Stimulated activated CD4-positive, alpha-beta T cell treated with anti-CD3 and anti-CD28 coated beads, Interleukin-1b, Interleukin-23, amount 100 ng/mL, for 1 hour (primary cell): ENCODE results near the gene RASGRP1.
A peak's percentile ranks its signal among the peaks of the same experiment; 100 is the strongest.

ENCODE experiments used
- DNase-seq, 2 donors: peaks; one replicate each; pipeline ENCODE4 v3.0.0-alpha.2; 2020; ENCODE audit warnings: low read depth in 2 of 2

RASGRP1 gene

DNA sequence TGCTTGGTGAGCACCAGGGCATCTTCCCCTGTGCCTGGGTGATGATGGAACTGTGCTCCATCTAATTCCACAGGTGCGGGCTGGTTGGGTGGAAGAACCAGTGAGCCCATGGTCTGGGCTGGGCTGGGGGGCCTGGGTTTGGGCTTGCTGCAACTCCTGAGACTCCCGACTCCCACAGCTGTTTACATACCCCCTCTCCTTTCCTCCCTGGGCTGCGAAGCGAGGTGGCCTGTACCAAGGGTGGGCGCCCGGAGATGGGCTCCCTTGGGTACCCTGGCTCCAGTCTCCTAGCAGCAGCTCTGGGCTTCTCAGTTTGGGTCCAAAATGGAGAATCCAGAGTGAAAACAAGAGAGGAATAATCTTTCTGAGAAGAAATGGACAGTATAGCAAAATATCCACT, 105.1 kb downstream of the RASGRP1 start:
- DNase-seq: no peak

DNA sequence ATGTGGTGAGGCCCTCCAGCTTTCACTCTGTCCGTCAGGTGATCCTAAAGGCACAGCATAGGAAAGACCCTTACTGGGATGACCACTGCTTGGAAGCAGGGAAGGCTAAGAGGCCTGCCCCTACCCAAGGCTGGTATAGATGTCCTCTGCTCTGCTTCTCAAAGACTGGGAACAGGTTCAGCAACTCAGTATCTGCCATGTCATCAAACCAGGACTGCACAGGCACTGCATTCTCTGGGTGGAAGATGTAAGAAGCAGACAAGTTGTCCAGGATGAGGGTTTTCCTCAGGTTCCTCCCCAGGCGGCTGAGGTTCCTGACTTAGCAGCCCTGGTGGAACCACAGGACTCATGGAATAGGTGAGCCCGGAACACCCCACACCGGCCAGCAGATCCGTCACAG, 106.0 kb downstream of the RASGRP1 start:
- no peak for DNase-seq

DNA sequence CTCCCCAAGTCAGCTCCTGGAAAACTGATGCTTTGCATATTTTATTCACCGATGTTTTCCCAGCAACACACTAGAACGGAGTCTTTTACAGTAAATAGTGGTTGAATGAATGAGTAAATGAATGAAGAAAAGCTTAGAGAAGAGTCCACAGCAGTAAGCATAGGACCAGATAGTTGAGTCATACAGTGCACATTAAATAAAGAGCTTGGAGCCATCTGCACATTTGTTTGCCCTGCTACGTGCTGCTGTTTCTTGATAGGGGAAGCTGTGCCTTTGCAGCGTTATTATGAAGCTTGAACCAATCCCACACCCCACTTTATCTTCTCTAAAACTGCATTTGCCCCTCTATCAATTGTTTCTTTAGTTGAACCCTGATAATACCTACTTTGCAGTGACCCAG, 109.5 kb downstream of the RASGRP1 start:
- DNase-seq: no peak

DNA sequence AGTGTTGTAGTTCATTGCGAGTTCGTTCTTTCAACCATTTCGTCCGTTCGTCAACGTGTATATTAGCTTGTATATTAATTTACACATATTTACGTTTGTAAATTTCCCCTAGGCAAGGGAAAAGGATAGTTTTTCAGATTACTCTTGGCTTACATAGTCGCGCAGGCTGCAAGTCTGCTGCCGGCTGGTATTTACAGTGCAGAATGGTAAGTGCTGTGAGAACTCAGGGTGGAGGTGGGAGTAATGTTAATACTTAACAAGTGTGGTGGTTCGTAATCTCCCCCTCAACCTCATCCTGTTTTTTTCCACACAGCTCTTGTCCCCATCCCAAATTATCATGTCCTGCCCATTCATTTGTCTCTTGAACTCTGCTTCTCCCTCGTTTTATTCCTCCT, 109.9 kb downstream of the RASGRP1 start:
- DNase-seq: no peak

DNA sequence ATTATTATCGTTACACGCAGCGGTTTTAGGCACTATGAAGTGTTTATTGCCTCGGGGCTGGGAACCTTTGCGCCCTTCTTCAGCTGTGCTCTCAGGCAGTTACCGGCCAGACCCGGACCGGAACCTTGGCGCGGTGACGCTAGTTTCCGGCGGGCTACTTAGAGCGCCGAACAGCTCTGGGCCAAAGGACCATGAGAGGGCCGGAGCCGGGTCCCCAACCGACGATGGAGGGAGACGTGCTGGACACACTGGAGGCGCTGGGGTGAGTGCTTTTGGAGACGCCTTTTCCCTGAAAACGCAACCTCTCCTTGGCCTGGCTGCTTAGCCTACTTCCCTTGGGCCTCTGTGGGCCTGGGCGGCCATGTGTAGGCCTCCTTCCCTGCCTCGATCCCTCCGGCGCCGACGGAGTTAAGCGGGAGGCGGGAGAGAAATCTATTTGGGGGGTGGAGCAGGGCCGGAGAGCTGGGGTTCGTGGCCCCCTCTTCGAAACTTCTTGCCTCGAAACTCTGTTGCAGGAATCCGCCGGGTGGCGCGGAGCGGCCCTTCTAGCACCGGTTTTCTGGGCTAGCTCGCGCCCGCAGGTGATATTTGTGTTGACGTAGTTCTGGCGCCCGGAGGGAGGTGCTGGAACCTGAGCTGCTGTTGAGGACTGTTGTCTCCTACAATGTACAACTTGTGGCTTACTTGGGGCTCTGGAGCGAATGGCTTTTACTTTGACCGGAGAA, 110.5 kb downstream of the RASGRP1 start, which contains the start of gene FAM98B:
Gene FAM98B, plus strand, starts transcription at position 157 of the 725 bp plus-strand sequence. Its CDS starts 35 bp downstream, at position 192.
- peak; percentile 60 to 89 for DNase-seq

DNA sequence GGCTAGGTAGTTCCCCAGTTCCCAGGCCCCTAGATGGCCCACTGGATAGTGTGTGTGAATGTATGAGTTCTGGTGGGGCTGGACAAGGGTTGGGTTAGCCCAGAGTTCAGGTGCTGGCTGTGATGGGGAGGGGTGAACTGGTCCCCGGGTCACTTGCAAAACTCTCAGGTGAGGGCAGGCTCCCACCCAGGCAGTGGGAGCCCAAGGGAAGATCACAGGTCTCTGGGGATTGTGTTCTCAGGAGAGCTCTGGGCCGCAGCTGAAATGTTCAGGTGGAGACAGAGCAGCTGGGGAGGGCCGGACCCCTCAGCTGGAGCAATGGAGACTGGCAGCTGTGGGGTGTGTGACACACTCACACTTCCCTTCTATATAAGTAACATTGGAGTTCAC, 123.5 kb downstream of the RASGRP1 start:
- DNase-seq: no peak

DNA sequence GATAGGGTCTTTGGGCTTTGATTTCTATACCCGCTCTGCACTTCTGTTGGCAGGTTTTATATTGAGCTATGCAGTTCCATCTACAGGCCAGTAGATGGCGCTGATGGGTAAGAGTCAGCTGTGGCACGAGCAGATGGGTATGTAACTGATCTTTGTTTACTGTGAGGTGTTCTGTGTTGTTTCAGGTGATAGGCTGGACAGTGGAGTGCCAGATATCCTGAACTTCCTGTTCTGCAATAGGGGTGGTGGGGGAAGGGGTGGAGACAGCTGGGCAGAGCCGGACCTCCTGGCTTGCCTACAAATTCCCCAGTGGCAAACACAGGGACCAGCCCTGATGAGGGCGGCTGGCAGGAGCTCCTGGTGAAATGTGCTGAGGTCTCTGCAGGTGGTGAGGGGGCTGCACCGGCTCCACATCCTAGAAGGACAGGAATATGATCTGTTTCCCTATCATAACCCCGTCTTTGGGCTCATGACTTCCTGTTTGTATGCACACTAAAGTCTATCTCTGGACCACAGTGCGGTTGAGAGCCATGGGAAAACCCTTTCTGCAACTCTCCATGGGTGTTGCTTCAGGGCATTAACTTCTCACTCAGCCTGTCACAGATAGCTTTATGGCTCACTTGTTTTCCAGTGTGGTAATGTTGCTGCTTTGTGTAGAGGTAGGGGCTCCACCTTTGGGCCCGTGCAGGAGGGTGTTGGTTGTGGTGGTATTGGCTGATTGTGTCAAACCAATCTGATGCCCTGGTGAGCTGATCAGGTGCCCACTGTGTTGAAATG, 124.1 kb downstream of the RASGRP1 start:
- peak in 1 of 2 donors; percentile 5 for DNase-seq
